Activated CD4-positive, alpha-beta T cell treated with anti-CD3 and anti-CD28 coated beads, Interleukin-2, amount 10 ng/mL, durations not matched to agents 7 days and 5 days (primary cell): ENCODE data around the gene HOXC9. TPM values are rescaled to one million over a fixed set of nuclear protein-coding genes. Genes with fewer than 3 reads are reported as not detected.

Source experiments
- CTCF ChIA-PET: fragments of 350-600 bp; sonication (Branson Sonifier 250); formaldehyde crosslinking; loops from one replicate; lab custom pipeline; 2021; ENCODE audit warnings: antibody characterized with exemption; lab: Charles Lee
- POLR2A ChIA-PET: fragments of 350-600 bp; sonication (Branson Sonifier 250); formaldehyde crosslinking; loops from one replicate; lab custom pipeline; 2021; ENCODE audit warnings: antibody characterized with exemption; lab: Charles Lee
- DNase-seq: peaks from one replicate; pipeline ENCODE4 v3.0.0-alpha.2; 2020
- H3K27ac Mint-ChIP-seq: one replicate; pipeline ENCODE4 v1.8.0; 2021; ENCODE audit warnings: mild to moderate bottlenecking, moderate library complexity, mixed read lengths
- H3K27me3 Mint-ChIP-seq: one replicate; pipeline ENCODE4 v1.8.0; 2021; ENCODE audit warnings: mixed read lengths
- H3K36me3 Mint-ChIP-seq: one replicate; pipeline ENCODE4 v1.8.0; 2021; ENCODE audit warnings: low read depth, mixed read lengths
- H3K4me1 Mint-ChIP-seq: one replicate; pipeline ENCODE4 v1.8.0; 2021; ENCODE audit warnings: mixed read lengths
- H3K4me3 Mint-ChIP-seq: one replicate; pipeline ENCODE4 v1.8.0; 2021; ENCODE audit warnings: mild to moderate bottlenecking, moderate library complexity, mixed read lengths
- H3K9me3 Mint-ChIP-seq: one replicate; pipeline ENCODE4 v1.8.0; 2021; ENCODE audit warnings: mixed read lengths
- total RNA-seq, 2 experiments: library from RNA; stranded (reverse); gene quantifications; one replicate each; pipeline ENCODE4 v1.2.3, GENCODE V29; 2021

The HOXC9 gene
- not detected for total RNA-seq

- Mint-ChIP-seq H3K27ac (peak within 1 kb of the TSS; percentile 66), H3K4me3 (peak within 1 kb of the TSS; percentile 16), H3K36me3 (peaks cover 1% of the 10 kb centered on the region), H3K9me3 (no peaks in the 10 kb centered on the region), H3K27me3 (peaks cover 96% of the 10 kb centered on the region), H3K4me1 (peaks cover 10% of the 10 kb centered on the region)
- DNase-seq, result no peak
- ChIA-PET POLR2A (no interaction called here), CTCF (interaction anchor here (0.6 to 1.7 kb wide), 9 partner anchors 12 to 207 kb away, joined by 3 to 5 read pairs (median 4); partner anchors contain the start of gene HOXC10)
Measured at GRCh38 chr12:54000116-54001114, at the start of gene HOXC9. Gene HOXC9 (plus strand): TSS chr12:54000161. CDS start chr12:54000189, 28 bp downstream.

DNA sequence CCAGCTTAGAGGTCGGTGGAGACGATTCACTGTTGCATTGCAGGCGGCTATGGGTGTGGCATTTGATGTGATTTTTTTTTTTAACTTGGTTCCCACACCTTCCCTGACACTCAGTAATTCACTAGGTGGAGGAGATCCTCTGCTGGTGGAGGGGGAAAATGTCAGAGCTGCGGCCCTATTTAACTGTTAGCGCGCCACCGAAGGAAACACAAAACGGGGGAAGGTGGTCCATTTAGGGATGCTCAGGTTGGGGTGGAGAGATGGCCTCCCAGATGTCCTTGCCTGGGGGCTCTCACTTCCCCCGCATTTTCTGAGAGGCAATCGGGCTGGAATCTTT is 49.6 kb upstream of the HOXC9 start:
- Mint-ChIP-seq H3K36me3 (peaks cover 5% of the 10 kb centered on the region), H3K27ac (peak overlapping the region; percentile 9), H3K27me3 (peaks cover 94% of the 10 kb centered on the region), H3K4me3 (no peak overlapping the region), H3K9me3 (no peaks in the 10 kb centered on the region), H3K4me1 (peaks cover 1% of the 10 kb centered on the region)
- no peak for DNase-seq
- ChIA-PET CTCF (interaction anchor here (0.6 to 1.2 kb wide), 2 partner anchors 16 to 35 kb away, joined by 3 read pairs; no protein-coding TSS in a partner anchor), POLR2A (no interaction called here)

DNA sequence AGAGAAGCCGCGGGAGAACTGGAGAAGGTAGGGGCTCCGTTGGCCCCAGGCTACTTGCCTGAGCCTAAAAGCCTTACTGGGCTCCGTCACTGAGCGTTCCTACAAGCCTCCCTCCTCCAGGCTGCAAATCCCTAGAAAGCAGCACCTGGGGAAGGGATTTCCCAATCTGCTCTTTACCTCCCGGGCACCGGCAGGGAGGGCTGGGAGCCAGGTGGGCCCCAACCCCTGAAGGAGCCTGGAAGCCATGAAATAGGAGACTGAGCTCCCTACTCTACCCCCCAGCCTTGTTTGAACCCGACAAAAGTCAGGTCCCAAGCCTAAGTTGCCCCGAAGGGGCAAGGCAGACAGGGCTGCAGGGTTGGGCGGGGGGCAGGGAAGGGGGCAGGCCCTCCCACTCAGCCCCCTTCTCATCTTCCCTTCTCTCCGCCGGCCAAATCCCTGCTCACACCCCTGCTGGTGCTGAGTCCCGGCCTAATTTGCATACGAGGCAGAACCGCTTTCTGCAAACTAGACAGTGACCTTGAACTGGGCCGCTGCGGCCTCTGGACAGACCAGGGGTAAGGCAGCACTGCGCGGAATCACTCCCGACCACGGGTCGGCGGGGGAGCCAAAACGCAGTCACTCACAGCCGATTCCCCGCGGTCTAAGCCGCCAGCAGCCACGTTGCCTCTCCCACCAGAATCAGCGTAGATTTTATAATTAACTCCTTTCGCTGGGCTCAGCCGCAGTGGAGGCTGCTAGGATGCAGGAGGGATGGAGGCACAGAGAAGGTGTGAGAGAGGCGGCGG is 49.0 kb upstream of the HOXC9 start:
- no peak for DNase-seq
- ChIA-PET POLR2A (no interaction called here), CTCF (interaction anchor here (1.2 kb wide), 1 partner anchor 15 kb away, joined by 3 read pairs; no protein-coding TSS in a partner anchor)
- Mint-ChIP-seq H3K9me3 (no peaks in the 10 kb centered on the region), H3K4me1 (peaks cover 4% of the 10 kb centered on the region), H3K27me3 (peaks cover 94% of the 10 kb centered on the region), H3K27ac (peak overlapping the region; percentile 46), H3K4me3 (peak overlapping the region; percentile 41), H3K36me3 (peaks cover 3% of the 10 kb centered on the region)

DNA sequence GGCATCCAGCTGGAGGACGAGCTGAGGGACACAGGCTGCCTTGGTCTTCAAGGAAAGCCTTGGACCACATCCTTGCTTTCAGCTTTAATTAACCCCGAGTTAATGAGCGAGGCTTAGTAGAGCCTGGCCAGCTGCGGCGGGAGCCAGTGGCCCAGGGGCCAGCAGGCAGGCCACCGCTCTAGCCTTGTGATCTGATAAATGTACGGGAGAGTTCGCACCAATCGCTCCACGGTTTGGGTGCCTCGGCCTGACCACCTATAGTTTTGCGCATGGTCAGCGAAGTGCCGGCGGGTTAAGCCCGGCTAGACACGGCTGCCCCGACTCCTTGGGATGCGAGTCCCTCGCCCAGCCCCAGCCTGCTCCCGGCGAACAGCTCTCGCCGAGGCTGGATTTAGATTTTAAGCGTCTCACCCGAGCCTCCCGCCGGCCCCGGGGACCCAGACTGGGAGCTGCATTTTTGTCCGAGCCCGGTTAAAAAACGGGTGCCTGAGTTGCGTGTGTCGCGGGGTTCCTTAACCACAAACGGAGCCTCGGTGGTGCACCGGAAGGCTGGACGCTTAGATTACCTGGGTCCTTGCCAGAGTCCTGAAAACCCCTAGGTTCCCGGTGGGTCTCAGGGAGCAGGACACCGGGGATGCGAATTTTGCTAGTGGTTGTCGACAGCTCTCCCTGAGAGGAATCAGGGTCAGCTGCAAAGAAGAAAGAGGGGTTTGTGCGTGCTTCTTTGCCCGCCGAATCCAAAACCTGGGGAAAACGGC is 48.2 kb upstream of the HOXC9 start:
- Mint-ChIP-seq H3K4me1 (peaks cover 7% of the 10 kb centered on the region), H3K9me3 (no peaks in the 10 kb centered on the region), H3K4me3 (peak overlapping the region; percentile 41), H3K36me3 (peaks cover 3% of the 10 kb centered on the region), H3K27me3 (peaks cover 94% of the 10 kb centered on the region), H3K27ac (peak overlapping the region; percentile 46)
- POLR2A ChIA-PET, result no interaction called here
- DNase-seq, result no peak
- CTCF ChIA-PET, result interaction anchor here (0.9 to 3.2 kb wide), 3 partner anchors 39 to 242 kb away, joined by 3 to 10 read pairs (median 3); partner anchors contain the start of gene HOXC5

DNA sequence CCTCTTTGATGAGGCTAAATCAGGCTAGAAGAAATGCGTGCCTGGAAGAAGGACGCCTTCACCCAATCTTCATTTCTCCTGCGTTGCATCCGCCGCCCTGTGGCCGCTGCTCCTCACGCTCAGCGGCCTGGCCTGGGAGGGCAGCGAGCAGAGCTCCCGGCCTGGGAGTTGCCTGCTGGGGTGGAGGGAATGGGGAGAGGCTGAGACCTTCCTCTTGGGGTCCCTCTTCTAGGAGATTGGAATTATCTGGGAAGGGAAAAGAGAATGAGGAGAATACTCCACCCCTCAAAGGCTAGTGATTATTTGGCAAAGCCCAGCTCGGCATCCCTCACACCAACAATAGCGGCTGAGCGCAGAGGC is 47.6 kb upstream of the HOXC9 start:
- H3K27me3 Mint-ChIP-seq, result peaks cover 95% of the 10 kb centered on the region
- H3K36me3 Mint-ChIP-seq, result peaks cover 3% of the 10 kb centered on the region
- ChIA-PET POLR2A (no interaction called here), CTCF (interaction anchor here (0.9 to 3.2 kb wide), 4 partner anchors 12 to 242 kb away, joined by 3 to 10 read pairs (median 4); partner anchors contain the start of gene HOXC5)
- H3K9me3 Mint-ChIP-seq, result no peaks in the 10 kb centered on the region
- H3K4me3 Mint-ChIP-seq, result no peak overlapping the region
- H3K27ac Mint-ChIP-seq, result peak overlapping the region; percentile 33
- DNase-seq, result no peak
- peaks cover 7% of the 10 kb centered on the region for H3K4me1 Mint-ChIP-seq

DNA sequence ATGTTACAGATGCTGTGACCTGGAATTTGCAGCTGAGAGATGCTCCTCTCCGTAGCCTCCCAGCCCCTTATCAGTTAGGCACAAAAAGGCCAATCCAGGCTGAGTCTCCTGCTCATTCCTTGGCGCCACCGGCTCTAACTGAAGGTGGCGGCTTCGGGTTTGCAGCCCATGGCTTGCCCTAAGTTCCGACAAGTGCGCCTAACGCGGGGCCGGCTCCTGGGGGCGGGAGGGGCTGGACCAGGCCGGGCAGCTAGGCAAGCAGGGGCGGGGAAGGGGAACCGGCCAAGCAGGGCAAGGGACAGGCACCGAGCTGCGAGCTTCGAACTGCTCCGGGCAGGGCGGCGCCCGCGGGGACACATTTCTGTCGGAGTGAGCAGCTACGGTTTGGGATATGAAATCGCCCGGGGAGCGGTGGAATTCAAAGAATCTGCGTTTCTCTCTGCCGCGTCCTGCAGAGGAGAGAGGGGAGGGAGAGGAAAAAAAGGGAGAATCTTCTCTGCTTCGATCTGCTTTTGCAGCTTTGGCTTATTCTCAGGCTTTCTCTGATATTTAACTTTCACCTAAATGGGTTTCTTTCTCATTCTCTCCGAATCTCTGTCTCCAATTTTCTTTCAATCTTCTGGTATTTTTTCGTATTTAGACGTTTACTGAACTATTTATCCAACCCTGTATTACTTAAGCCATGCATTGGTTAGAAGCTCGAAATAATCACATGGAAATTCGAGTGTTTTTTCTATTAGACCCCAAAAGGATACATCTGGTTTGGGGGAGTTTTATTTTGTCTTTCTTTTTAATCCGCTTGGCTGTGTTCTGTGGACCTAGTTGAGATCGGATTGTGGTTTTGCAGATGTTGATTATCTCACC is 46.9 kb upstream of the HOXC9 start:
- Mint-ChIP-seq H3K9me3 (no peaks in the 10 kb centered on the region), H3K4me1 (peaks cover 7% of the 10 kb centered on the region), H3K4me3 (peak overlapping the region; percentile 53), H3K27me3 (peaks cover 95% of the 10 kb centered on the region), H3K27ac (peak overlapping the region; percentile 33), H3K36me3 (peaks cover 3% of the 10 kb centered on the region)
- CTCF ChIA-PET, result interaction anchor here (0.9 to 4.5 kb wide), 8 partner anchors 9 to 241 kb away, joined by 3 to 20 read pairs (median 4); partner anchors contain the start of genes HOXC10, HOXC5 and HOXC9
- POLR2A ChIA-PET, result no interaction called here
- no peak for DNase-seq

GRCh38 chr12:53953831-53954693 is 45.9 kb upstream of the HOXC9 start:
- Mint-ChIP-seq H3K4me3 (no peak overlapping the region), H3K27me3 (peaks cover 94% of the 10 kb centered on the region), H3K9me3 (no peaks in the 10 kb centered on the region), H3K27ac (peak overlapping the region; percentile 73), H3K36me3 (peaks cover 3% of the 10 kb centered on the region), H3K4me1 (peaks cover 7% of the 10 kb centered on the region)
- no peak for DNase-seq
- CTCF ChIA-PET, result interaction anchor here (0.9 to 4.5 kb wide), 8 partner anchors 8 to 100 kb away, joined by 3 to 20 read pairs (median 3); partner anchors contain the start of genes HOXC10, HOXC5 and HOXC9
- POLR2A ChIA-PET, result no interaction called here

DNA sequence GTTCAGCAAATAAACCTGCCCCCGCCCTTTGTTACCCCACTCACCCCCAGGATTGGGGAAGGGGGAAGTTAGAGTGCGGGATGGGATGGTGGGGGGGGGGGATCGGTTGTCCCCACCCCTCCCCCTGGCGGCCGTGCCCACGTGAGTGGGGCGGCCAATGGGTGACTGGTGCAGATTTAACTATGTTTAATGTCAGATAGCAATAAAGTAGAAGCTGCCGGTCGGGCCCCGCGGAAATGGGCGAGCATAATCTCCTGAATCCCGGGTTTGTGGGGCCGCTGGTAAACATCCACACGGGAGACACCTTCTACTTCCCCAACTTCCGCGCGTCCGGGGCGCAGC is 45.3 kb upstream of the HOXC9 start, which contains the start of gene HOXC12:
TSS of gene HOXC12 (plus strand) at position 210 of the 342 bp plus-strand sequence. CDS start at position 237, 27 bp downstream.
- peaks cover 94% of the 10 kb centered on the region for H3K27me3 Mint-ChIP-seq
- ChIA-PET CTCF (interaction anchor here (1.2 to 4.5 kb wide), 6 partner anchors 14 to 100 kb away, joined by 3 to 20 read pairs (median 3); partner anchors contain the start of genes HOXC10 and HOXC5), POLR2A (no interaction called here)
- H3K27ac Mint-ChIP-seq, result peak within 1 kb of the TSS; percentile 73
- H3K4me3 Mint-ChIP-seq, result peak within 1 kb of the TSS; percentile 58
- H3K4me1 Mint-ChIP-seq, result peaks cover 7% of the 10 kb centered on the region
- H3K9me3 Mint-ChIP-seq, result no peaks in the 10 kb centered on the region
- H3K36me3 Mint-ChIP-seq, result peaks cover 3% of the 10 kb centered on the region
- DNase-seq, result no peak

- Mint-ChIP-seq H3K27me3 (peaks cover 94% of the 10 kb centered on the region), H3K9me3 (no peaks in the 10 kb centered on the region), H3K4me3 (peak overlapping the region; percentile 58), H3K36me3 (peaks cover 3% of the 10 kb centered on the region), H3K4me1 (peaks cover 7% of the 10 kb centered on the region), H3K27ac (no peak overlapping the region)
- CTCF ChIA-PET, result interaction anchor here (1.2 to 4.5 kb wide), 5 partner anchors 13 to 78 kb away, joined by 3 to 20 read pairs (median 3); partner anchors contain the start of genes HOXC10 and HOXC5
- no peak for DNase-seq
- POLR2A ChIA-PET, result no interaction called here
Measured at GRCh38 chr12:53955036-53955775, 44.8 kb upstream of the HOXC9 start.

DNA sequence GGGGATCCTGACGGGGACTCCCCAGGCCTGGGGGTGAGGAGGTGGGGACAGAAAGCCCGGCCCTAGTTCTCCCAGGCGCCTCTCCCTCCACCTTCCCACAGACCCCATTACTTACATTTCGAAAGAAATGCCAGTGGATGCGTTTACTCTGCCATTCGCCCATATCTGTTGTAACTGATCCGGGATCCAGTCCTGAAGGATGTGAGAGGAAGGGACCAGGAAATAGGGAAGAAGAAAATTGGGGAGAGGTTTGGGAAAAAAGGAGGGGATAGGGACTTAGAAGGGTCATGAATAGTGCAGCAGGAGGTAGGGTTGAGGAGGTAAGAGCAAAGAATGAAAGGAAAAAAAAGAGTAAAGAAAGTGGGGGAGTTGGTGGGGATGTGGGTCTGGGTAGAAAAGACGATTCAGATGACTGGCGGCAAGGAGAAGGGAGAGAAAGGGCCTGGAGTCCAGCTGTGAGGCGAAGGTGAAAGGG is 44.1 kb upstream of the HOXC9 start:
- peaks cover 8% of the 10 kb centered on the region for H3K4me1 Mint-ChIP-seq
- CTCF ChIA-PET, result interaction anchor here (1.3 to 4.5 kb wide), 2 partner anchors 13 to 30 kb away, joined by 3 to 20 read pairs; partner anchors contain the start of gene HOXC10
- POLR2A ChIA-PET, result no interaction called here

More for the DNA sequence above, 44.1 kb upstream of the HOXC9 start:
- peak overlapping the region; percentile 58 for H3K4me3 Mint-ChIP-seq
- H3K36me3 Mint-ChIP-seq, result peaks cover 3% of the 10 kb centered on the region
- peaks cover 92% of the 10 kb centered on the region for H3K27me3 Mint-ChIP-seq
- no peaks in the 10 kb centered on the region for H3K9me3 Mint-ChIP-seq
- H3K27ac Mint-ChIP-seq, result peak overlapping the region; percentile 17
- no peak for DNase-seq
